Measurements from ENCODE around the gene AKT1S1. TPM values are rescaled to one million over a fixed set of nuclear protein-coding genes. Genes with fewer than 3 reads are reported as not detected.

AKT1S1 gene
- total RNA-seq, 1 donor from 2014 or later: 29.4 TPM

DNA sequence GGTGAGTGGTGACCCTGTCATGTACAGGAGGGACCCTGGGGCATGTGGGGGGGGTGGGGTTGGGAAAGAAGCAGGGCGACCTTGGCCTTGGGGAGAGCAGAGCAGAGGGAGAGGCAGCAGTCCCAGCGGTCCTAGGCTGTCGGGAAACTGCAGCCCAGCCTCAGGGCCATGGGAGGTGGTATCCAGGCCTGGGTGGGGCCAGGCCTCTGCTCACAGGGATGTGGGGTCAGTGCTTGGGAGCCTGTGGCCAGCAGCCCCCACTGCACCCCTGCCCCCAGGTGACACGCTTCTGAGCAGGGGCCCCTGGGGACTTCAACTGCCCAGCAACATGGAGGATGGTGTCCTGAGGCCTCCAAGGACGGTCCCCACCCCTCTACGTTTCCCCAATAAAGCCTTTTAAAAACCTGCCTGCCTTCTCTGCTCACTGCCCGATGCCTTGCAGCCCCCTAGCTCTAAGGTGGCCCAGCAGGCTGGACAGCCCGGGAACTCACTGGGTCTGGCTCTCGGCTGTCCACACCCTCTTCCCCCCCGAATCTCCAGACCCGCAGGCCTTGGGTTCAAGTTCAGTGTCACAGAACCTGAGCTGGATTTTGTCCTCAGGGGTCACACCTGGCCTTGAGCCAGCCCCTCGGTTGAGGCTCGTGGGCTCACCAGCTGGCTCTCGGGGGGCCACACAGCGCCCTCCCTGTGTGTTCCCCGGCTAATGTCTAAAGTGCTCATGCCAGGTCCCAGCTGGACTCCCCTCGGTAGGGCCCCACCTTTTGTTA lies 16.6 kb downstream of the AKT1S1 start:
- Histone ChIP-seq H3K4me1 (peaks cover under 1% of the 10 kb centered on the region), H3K9me3 (no peaks in the 10 kb centered on the region), H3K27me3 (no peaks in the 10 kb centered on the region), H3K36me3 (peaks cover 72% of the 10 kb centered on the region), H3K4me3 (no peak overlapping the region), H3K27ac (no peak overlapping the region)
- TF ChIP-seq, protein P1, sequence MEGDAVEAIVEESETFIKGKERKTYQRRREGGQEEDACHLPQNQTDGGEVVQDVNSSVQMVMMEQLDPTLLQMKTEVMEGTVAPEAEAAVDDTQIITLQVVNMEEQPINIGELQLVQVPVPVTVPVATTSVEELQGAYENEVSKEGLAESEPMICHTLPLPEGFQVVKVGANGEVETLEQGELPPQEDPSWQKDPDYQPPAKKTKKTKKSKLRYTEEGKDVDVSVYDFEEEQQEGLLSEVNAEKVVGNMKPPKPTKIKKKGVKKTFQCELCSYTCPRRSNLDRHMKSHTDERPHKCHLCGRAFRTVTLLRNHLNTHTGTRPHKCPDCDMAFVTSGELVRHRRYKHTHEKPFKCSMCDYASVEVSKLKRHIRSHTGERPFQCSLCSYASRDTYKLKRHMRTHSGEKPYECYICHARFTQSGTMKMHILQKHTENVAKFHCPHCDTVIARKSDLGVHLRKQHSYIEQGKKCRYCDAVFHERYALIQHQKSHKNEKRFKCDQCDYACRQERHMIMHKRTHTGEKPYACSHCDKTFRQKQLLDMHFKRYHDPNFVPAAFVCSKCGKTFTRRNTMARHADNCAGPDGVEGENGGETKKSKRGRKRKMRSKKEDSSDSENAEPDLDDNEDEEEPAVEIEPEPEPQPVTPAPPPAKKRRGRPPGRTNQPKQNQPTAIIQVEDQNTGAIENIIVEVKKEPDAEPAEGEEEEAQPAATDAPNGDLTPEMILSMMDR (IDR thresholded peaks at IDR 0.05): no peak
- intact Hi-C loops (cut with DNase I): no loop called here
- no peak for ATAC-seq
- DNase-seq: no peak

DNA sequence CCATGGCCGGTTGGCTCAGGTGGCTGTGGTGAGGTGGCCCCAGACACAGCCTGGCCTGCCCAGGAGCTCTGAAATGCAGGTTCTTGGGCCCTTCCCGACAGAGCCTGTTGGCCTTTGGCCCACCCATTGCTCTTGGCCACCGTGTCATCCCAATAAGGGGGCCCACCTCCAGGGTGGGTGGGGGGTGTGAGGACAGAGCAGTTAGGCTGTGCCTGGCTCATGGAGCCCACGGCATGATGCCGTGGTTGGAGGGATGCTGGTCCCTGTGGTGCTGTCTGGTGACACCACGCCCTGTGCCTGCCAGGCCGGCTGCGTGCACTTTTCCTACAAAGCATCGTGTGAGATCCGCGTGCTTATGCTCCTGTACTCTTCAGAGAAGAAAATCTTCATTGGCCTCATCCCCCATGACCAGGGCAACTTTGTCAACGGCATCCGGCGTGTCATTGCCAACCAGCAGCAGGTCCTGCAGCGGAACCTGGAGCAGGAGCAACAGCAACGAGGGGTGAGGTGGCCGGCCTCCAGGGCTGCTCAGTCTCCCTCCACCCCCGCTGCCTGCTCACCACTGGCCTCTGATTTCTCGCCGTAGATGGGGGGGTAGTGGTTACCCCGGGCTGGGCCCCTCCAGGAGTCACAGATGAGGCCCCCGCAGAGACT lies 17.3 kb downstream of the AKT1S1 start:
- no peaks in the 10 kb centered on the region for H3K27me3 ChIP-seq
- no peaks in the 10 kb centered on the region for H3K4me1 ChIP-seq
- intact Hi-C loops (cut with DNase I): no loop called here
- H3K4me3 ChIP-seq: no peak overlapping the region
- DNase-seq: no peak
- no peaks in the 10 kb centered on the region for H3K9me3 ChIP-seq
- no peak overlapping the region for H3K27ac ChIP-seq
- peaks cover 76% of the 10 kb centered on the region for H3K36me3 ChIP-seq
- TF ChIP-seq, protein P1 (IDR thresholded peaks at IDR 0.05): no peak
- no peak for ATAC-seq

DNA sequence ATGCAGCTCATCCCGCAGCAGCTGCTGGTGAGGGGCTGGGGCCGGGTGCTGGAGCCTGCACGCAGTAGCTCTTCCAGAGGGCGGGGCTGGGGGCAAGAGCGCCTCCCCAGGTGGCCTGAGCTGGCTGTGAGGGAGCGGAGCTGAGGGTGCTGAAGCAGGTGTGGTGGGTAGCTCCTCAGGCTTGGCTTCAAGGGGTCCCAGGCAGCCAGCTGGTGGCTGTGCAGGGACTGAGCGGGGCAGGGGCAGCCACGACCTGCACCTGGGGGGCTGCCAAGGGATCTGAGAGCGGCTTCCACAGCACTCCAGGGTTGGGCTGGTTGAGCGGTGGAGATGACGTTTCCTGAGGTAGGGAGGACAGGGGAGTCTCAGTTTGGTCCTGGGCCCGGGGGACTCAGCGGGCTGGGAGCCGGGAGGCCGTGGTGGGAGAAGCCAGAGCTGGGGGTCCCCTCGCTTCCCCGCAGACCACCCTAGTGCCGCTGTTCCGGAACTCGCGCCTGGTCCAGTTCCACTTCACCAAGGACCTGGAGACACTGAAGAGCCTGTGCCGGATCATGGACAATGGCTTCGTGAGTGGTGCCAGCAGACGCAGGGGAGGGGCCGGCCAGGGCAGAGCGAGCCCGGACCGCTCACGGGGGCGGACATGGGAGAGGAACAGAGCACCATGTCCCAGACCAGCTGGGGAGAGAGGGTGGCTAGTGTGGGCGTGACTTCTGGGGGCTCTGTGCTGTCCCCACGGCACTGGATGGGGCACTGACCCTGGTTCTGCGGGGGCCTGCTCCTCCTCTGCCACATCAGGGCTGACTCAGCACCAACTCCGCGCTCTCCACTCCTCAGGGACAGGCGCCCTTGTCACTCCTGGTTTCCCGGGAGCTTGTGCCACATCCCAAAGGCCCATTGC lies 18.8 kb downstream of the AKT1S1 start:
- intact Hi-C loops (cut with DNase I): no loop called here
- no peak for ATAC-seq
- Histone ChIP-seq H3K4me3 (no peak overlapping the region), H3K27me3 (no peaks in the 10 kb centered on the region), H3K9me3 (no peaks in the 10 kb centered on the region), H3K36me3 (peaks cover 67% of the 10 kb centered on the region), H3K4me1 (no peaks in the 10 kb centered on the region), H3K27ac (no peak overlapping the region)
- DNase-seq: no peak
- TF ChIP-seq, protein P1 (IDR thresholded peaks at IDR 0.05): no peak

DNA sequence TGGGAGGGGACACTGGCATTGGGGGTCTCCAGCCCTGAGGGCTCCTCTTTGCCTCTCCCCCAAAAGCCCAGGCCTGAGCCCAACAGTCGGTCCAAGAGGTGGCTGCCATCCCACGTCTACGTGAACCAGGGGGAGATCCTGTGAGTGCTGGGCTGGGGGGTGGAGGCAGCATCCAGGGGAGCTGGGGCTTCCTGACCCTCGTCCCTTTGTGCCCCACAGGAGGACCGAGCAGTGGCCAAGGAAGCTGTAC lies 19.4 kb downstream of the AKT1S1 start:
- ATAC-seq: no peak
- no peak overlapping the region for H3K4me3 ChIP-seq
- intact Hi-C loops (cut with DNase I): no loop called here
- DNase-seq: peak; percentile 63
- no peaks in the 10 kb centered on the region for H3K9me3 ChIP-seq
- no peak overlapping the region for H3K27ac ChIP-seq
- H3K4me1 ChIP-seq: peaks cover 3% of the 10 kb centered on the region
- no peaks in the 10 kb centered on the region for H3K27me3 ChIP-seq
- TF ChIP-seq, protein P1 (IDR thresholded peaks at IDR 0.05): no peak
- H3K36me3 ChIP-seq: peaks cover 62% of the 10 kb centered on the region

DNA sequence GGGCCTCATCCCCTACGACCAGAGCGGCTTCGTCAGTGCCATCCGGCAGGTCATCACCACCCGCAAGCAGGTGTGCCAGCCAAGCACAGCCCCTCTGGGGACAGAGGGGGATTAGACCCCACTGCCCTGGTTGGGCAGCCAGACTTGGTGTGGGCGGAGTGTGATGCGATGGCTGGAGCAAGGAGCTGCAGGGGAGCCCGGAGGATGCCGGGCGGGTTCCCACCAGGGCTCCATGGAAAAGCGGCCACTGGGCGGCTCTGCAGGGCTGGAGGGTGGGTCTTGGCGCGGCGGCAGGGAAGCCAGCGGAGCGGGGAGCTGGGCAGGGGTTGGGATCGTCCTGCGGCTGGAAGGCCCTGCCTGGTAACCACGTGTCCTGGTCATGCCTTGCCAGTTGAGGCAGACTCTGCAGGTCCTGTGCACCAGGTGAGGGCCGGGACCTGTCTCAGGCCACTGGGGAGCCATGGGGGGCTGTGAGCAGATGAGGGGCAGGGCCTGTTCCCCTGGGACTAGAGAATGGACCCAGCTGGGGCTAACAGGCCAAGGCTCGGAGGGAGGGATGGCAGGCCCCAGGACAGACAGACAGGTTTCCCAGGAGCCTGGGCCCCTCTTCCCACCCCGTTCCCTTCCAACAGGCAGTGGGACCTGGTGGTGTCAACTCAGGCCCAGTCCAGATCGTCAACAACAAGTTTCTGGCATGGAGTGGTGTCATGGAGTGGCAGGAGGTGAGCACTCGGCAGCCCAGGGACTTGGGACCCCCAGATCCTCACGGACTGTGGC lies 19.9 kb downstream of the AKT1S1 start:
- peaks cover 61% of the 10 kb centered on the region for H3K36me3 ChIP-seq
- DNase-seq: peak; percentile 61

More for the DNA sequence above, 19.9 kb downstream of the AKT1S1 start:
- TF ChIP-seq, protein P1 (IDR thresholded peaks at IDR 0.05): no peak
- H3K9me3 ChIP-seq: no peaks in the 10 kb centered on the region
- peaks cover 8% of the 10 kb centered on the region for H3K4me1 ChIP-seq
- H3K4me3 ChIP-seq: no peak overlapping the region
- ATAC-seq: no peak
- intact Hi-C loops (cut with DNase I): no loop called here
- no peak overlapping the region for H3K27ac ChIP-seq
- H3K27me3 ChIP-seq: no peaks in the 10 kb centered on the region
